Right atrium auricular region (tissue), 2 donors: ENCODE data around the gene SAMD11. TPM values are rescaled to one million over a fixed set of nuclear protein-coding genes. Genes with fewer than 3 reads are reported as not detected.

Experiments used
- DNase-seq: peaks from one replicate; pipeline ENCODE4 v3.0.0-alpha.2; 2019; ENCODE audit warnings: low spot score
- H3K27ac ChIP-seq, 2 donors: fragments of 200-600 bp; sonication (generic); 1 replicate in 1 of 2; 2 replicates in 1 of 2; pipeline ENCODE4 v1.5.1; 2016 to 2019
- H3K27me3 ChIP-seq, 2 donors: fragments of 200-600 bp; sonication (generic); one replicate each; pipeline versions ENCODE4 v1.5.1 to v1.6.0; 2017 to 2019
- H3K36me3 ChIP-seq: fragments of 200-600 bp; sonication (generic); one replicate; pipeline ENCODE4 v1.5.1; 2016
- H3K4me1 ChIP-seq, 2 donors: fragments of 200-600 bp; sonication (generic); one replicate each; pipeline versions ENCODE4 v1.5.1 to v1.6.0; 2017 to 2019
- H3K4me3 ChIP-seq, 2 donors: fragments of 200-600 bp; sonication (generic); 1 replicate in 1 of 2; 2 replicates in 1 of 2; pipeline ENCODE4 v1.5.1; 2017 to 2019; ENCODE audit warnings: mild to moderate bottlenecking in 1 of 2, moderate library complexity in 1 of 2
- H3K9me3 ChIP-seq, 2 donors: fragments of 200-600 bp; sonication (generic); one replicate each; pipeline ENCODE4 v1.5.1; 2019
- total RNA-seq, 2 donors: library from RNA; depleted of rRNA; stranded (reverse); fragments of >200 nt; gene quantifications; one replicate each; pipeline ENCODE4 v1.1.0, GENCODE V29; 2016
- TF ChIP-seq, protein P1 (sequence below), 2 donors: fragments of 200-600 bp; sonication (generic); IDR thresholded peaks; one replicate each; pipeline ENCODE4 v1.5.1; 2019; ENCODE audit warnings: antibody characterized with exemption in 2 of 2

Gene SAMD11
- total RNA-seq, 2 donors from 2014 or later, result 2.7 to 6.4 TPM

DNA sequence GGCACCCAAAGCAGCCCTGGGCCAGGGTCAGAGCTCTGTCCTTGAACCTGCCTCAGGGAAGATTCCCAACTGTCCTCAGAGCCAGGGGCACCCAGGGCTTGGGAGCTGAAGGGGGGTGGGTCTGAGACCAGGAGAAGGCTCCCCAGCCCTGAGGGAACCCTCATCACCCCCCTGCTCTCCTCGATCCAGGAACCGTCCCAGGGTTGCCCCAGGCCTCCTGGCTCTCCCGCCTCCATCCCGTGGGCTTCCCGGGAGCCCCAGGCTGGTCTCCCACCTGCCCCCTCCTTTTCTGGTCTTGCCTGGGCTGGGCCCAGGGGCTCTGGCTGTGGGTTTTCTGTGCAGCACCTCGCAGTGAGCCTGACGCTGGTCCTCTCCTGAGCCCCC is 6.7 kb upstream of the SAMD11 start:
- Histone ChIP-seq H3K27ac (no peak overlapping the region), H3K4me3 (no peak overlapping the region), H3K36me3 (no peaks in the 10 kb centered on the region), H3K27me3 (no peaks in the 10 kb centered on the region), H3K4me1 (peaks cover 0 to 22% of the 10 kb centered on the region in 2 donors), H3K9me3 (no peaks in the 10 kb centered on the region)
- DNase-seq, result no peak
- TF ChIP-seq, protein P1, sequence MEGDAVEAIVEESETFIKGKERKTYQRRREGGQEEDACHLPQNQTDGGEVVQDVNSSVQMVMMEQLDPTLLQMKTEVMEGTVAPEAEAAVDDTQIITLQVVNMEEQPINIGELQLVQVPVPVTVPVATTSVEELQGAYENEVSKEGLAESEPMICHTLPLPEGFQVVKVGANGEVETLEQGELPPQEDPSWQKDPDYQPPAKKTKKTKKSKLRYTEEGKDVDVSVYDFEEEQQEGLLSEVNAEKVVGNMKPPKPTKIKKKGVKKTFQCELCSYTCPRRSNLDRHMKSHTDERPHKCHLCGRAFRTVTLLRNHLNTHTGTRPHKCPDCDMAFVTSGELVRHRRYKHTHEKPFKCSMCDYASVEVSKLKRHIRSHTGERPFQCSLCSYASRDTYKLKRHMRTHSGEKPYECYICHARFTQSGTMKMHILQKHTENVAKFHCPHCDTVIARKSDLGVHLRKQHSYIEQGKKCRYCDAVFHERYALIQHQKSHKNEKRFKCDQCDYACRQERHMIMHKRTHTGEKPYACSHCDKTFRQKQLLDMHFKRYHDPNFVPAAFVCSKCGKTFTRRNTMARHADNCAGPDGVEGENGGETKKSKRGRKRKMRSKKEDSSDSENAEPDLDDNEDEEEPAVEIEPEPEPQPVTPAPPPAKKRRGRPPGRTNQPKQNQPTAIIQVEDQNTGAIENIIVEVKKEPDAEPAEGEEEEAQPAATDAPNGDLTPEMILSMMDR (IDR thresholded peaks at IDR 0.05), result no peak

DNA sequence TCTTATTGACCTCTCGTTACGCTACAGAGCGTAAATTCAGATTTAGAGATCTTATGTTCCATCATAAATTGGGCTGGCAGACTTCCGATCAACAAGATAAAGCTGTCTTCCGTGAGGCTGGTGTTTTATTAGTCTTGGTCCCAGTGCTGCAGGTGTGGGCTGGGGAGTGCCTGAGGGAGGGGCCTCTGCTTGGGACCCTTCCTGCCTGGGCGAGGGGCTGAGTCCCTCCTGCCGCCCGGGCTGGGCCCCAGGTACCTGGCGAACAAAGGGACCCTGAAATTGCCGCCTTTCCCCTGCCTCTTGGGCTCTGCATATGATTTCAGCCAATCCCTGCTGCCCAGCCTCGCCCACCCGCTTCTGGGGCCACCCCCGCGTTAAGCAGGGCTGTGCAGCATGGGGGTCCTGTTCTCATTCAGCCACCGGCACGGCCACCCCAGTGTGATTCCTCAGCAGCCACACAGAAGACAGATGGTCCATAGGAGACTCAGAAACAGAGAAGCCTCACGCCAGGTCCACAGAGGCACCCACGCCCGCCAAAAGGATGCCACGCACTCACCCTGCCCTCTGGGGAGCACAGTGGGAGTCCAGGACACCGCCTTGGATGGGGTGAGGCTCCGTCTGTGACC is 6.1 kb upstream of the SAMD11 start:
- H3K4me3 ChIP-seq, result no peak overlapping the region
- H3K4me1 ChIP-seq, result peaks cover 0 to 22% of the 10 kb centered on the region in 2 donors
- TF ChIP-seq, protein P1 (IDR thresholded peaks at IDR 0.05), result no peak
- H3K27me3 ChIP-seq, result no peaks in the 10 kb centered on the region
- H3K36me3 ChIP-seq, result no peaks in the 10 kb centered on the region
- H3K9me3 ChIP-seq, result no peaks in the 10 kb centered on the region
- no peak for DNase-seq
- H3K27ac ChIP-seq, result no peak overlapping the region

DNA sequence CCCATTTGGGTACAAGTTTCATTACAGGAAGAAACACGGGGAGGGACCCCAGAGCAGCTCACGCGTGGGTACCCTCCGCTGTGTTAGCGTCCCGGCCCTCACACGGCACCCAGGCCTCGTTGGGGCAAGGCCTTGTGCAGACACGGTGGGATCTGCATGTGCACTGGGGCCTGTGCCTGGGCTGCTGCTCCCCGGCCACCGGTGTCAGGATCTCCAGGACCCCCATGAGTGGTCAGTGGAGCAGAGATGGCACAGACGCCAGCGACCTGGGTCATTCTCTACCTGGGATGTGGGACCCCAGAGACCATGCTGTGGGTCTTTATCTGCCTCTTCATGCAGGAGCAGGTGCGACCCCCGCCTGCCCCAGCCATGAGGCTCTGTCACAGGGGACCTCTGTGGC is 5.4 kb upstream of the SAMD11 start:
- H3K4me1 ChIP-seq, result peaks cover 0 to 26% of the 10 kb centered on the region in 2 donors
- no peaks in the 10 kb centered on the region for H3K27me3 ChIP-seq
- H3K27ac ChIP-seq, result no peak overlapping the region
- DNase-seq, result no peak
- H3K36me3 ChIP-seq, result no peaks in the 10 kb centered on the region
- TF ChIP-seq, protein P1 (IDR thresholded peaks at IDR 0.05), result no peak
- H3K9me3 ChIP-seq, result no peaks in the 10 kb centered on the region
- H3K4me3 ChIP-seq, result no peak overlapping the region

DNA sequence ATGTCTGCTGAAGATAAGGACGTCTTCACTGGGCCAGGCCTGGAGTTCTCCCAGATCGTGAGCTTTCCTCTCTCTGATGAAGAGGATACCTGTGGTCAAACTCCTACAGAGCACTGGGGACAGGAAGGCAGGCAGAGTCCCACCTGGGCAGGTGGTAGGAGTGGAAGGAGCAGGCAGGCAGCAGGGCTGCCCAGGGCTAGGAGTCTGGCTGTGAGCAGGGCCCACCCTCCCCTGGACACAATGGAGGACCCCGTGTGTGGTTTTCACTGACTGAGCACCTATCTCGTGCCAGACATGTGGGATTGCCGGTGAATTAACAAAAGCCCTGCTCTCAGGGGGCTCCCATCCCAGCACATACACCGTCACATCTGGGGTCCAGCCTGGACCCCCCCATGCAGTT is 4.9 kb upstream of the SAMD11 start:
- TF ChIP-seq, protein P1 (IDR thresholded peaks at IDR 0.05), result no peak
- Histone ChIP-seq H3K4me1 (peaks cover 0 to 30% of the 10 kb centered on the region in 2 donors), H3K27ac (no peak overlapping the region), H3K4me3 (no peak overlapping the region), H3K36me3 (no peaks in the 10 kb centered on the region), H3K9me3 (no peaks in the 10 kb centered on the region), H3K27me3 (no peaks in the 10 kb centered on the region)
- no peak for DNase-seq

DNA sequence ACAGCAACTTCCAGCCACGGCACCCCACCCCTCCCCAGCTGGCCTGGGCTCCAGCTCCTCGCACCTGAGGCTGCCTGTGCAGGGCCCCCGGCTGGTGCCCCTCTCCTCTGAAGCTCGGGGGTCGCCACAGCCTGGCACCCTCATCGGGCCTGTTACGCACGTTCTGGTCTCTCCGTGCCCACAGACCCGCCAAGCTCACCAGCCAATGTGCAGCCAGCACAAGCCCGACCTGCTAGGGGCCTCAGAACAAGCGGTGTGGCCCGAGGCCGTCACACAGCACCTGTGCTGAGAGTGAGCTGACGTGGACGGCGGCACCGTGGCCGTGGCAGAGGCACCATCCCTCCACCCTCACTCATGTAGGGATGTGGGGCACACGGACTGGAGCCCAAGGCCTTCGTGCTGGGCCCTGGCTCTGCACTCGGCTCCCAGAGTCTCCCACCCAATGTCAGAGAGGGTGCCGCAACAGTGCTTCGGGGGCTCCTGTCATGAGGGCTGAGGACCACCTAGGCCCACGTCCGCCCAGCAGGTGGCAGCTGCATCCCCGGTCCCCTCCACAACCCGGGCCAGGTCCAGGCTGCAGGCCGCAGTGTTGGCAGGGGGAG is 4.4 kb upstream of the SAMD11 start:
- DNase-seq, result no peak
- no peak overlapping the region for H3K4me3 ChIP-seq

More for the DNA sequence above, 4.4 kb upstream of the SAMD11 start:
- H3K36me3 ChIP-seq, result no peaks in the 10 kb centered on the region
- no peaks in the 10 kb centered on the region for H3K27me3 ChIP-seq
- no peaks in the 10 kb centered on the region for H3K9me3 ChIP-seq
- no peak overlapping the region for H3K27ac ChIP-seq
- TF ChIP-seq, protein P1 (IDR thresholded peaks at IDR 0.05), result no peak
- H3K4me1 ChIP-seq, result peaks cover 0 to 32% of the 10 kb centered on the region in 2 donors
